ENCODE results near the gene TRIO.
A peak's percentile ranks its signal among the peaks of the same experiment; 100 is the strongest.

The TRIO gene

GRCh38 chr5:14142202-14142826 is 828 bp upstream of the TRIO start:
- H3K4me3 ChIP-seq (ENCODE audit: low read length): peak overlapping the region; percentile 94
- H3K36me3 ChIP-seq (ENCODE audit: insufficient read depth, low read depth, low read length): no peaks in the 10 kb centered on the region
- peaks cover 22% of the 10 kb centered on the region for H3K4me1 ChIP-seq (ENCODE audit: insufficient read depth, low read length)
- peak overlapping the region; percentile 30 for H3K27ac ChIP-seq (ENCODE audit: low read length)
- peaks cover 15% of the 10 kb centered on the region; the same call in 1 of the 2 replicates for H3K27me3 ChIP-seq (ENCODE audit: insufficient read depth, low read length)
- peak overlapping the region; percentile 88 for H3K9ac ChIP-seq (ENCODE audit: low read depth, low read length)
- H3K9me3 ChIP-seq (ENCODE audit: insufficient read depth, low read depth, low read length): no peaks in the 10 kb centered on the region

GRCh38 chr5:14143546-14143840 is 351 bp downstream of the TRIO start:
- Histone ChIP-seq H3K36me3 (ENCODE audit: insufficient read depth, low read depth, low read length) (no peaks in the 10 kb centered on the region), H3K27me3 (ENCODE audit: insufficient read depth, low read length) (peaks cover 15% of the 10 kb centered on the region; the same call in 1 of the 2 replicates), H3K9me3 (ENCODE audit: insufficient read depth, low read depth, low read length) (no peaks in the 10 kb centered on the region), H3K4me1 (ENCODE audit: insufficient read depth, low read length) (peaks cover 34% of the 10 kb centered on the region), H3K9ac (ENCODE audit: low read depth, low read length) (peak overlapping the region; percentile 83; the same call in 1 of the 2 replicates), H3K4me3 (ENCODE audit: low read length) (peak overlapping the region; percentile 91; the same call in 1 of the 2 replicates), H3K27ac (ENCODE audit: low read length) (no peak overlapping the region)

GRCh38 chr5:14143841-14144585 is 871 bp downstream of the TRIO start:
- Histone ChIP-seq H3K9me3 (ENCODE audit: insufficient read depth, low read depth, low read length) (no peaks in the 10 kb centered on the region), H3K27me3 (ENCODE audit: insufficient read depth, low read length) (peaks cover 15% of the 10 kb centered on the region; the same call in 1 of the 2 replicates)

GRCh38 chr5:14144586-14145434 is 1.7 kb downstream of the TRIO start:
- H3K4me1 ChIP-seq (ENCODE audit: insufficient read depth, low read length): peaks cover 47% of the 10 kb centered on the region
- H3K36me3 ChIP-seq (ENCODE audit: insufficient read depth, low read depth, low read length): no peaks in the 10 kb centered on the region
- no peak overlapping the region for H3K27ac ChIP-seq (ENCODE audit: low read length)
- no peaks in the 10 kb centered on the region for H3K9me3 ChIP-seq (ENCODE audit: insufficient read depth, low read depth, low read length)
- peaks cover 15% of the 10 kb centered on the region; the same call in 1 of the 2 replicates for H3K27me3 ChIP-seq (ENCODE audit: insufficient read depth, low read length)
- peak overlapping the region; percentile 91 for H3K4me3 ChIP-seq (ENCODE audit: low read length)
- peak overlapping the region; percentile 83; the same call in 1 of the 2 replicates for H3K9ac ChIP-seq (ENCODE audit: low read depth, low read length)

More at GRCh38 chr5:14143841-14144585, 871 bp downstream of the TRIO start:
- H3K36me3 ChIP-seq (ENCODE audit: insufficient read depth, low read depth, low read length): no peaks in the 10 kb centered on the region
- peak overlapping the region; percentile 83; the same call in 1 of the 2 replicates for H3K9ac ChIP-seq (ENCODE audit: low read depth, low read length)
- H3K4me1 ChIP-seq (ENCODE audit: insufficient read depth, low read length): peaks cover 39% of the 10 kb centered on the region
- no peak overlapping the region for H3K27ac ChIP-seq (ENCODE audit: low read length)
- H3K4me3 ChIP-seq (ENCODE audit: low read length): peak overlapping the region; percentile 91

GRCh38 chr5:14145435-14146334 is 2.5 kb downstream of the TRIO start:
- Histone ChIP-seq H3K9ac (ENCODE audit: low read depth, low read length) (peak overlapping the region; percentile 72; the same call in 1 of the 2 replicates), H3K9me3 (ENCODE audit: insufficient read depth, low read depth, low read length) (no peaks in the 10 kb centered on the region), H3K36me3 (ENCODE audit: insufficient read depth, low read depth, low read length) (no peaks in the 10 kb centered on the region), H3K27me3 (ENCODE audit: insufficient read depth, low read length) (peaks cover 15% of the 10 kb centered on the region; the same call in 1 of the 2 replicates), H3K4me3 (ENCODE audit: low read length) (peak overlapping the region; percentile 91), H3K4me1 (ENCODE audit: insufficient read depth, low read length) (peaks cover 50% of the 10 kb centered on the region), H3K27ac (ENCODE audit: low read length) (no peak overlapping the region)

- no peak overlapping the region for H3K9ac ChIP-seq (ENCODE audit: low read depth, low read length)
- no peak overlapping the region for H3K4me3 ChIP-seq (ENCODE audit: low read length)
- no peaks in the 10 kb centered on the region for H3K36me3 ChIP-seq (ENCODE audit: insufficient read depth, low read depth, low read length)
- H3K4me1 ChIP-seq (ENCODE audit: insufficient read depth, low read length): peaks cover 54% of the 10 kb centered on the region
- no peak overlapping the region for H3K27ac ChIP-seq (ENCODE audit: low read length)
- H3K9me3 ChIP-seq (ENCODE audit: insufficient read depth, low read depth, low read length): no peaks in the 10 kb centered on the region
- H3K27me3 ChIP-seq (ENCODE audit: insufficient read depth, low read length): peaks cover 15% of the 10 kb centered on the region; the same call in 1 of the 2 replicates
Observed at GRCh38 chr5:14146725-14147124, 3.6 kb downstream of the TRIO start.

GRCh38 chr5:14147210-14147609 is 4.1 kb downstream of the TRIO start:
- Histone ChIP-seq H3K36me3 (ENCODE audit: insufficient read depth, low read depth, low read length) (no peaks in the 10 kb centered on the region), H3K27ac (ENCODE audit: low read length) (no peak overlapping the region), H3K27me3 (ENCODE audit: insufficient read depth, low read length) (peaks cover 10% of the 10 kb centered on the region; the same call in 1 of the 2 replicates), H3K4me3 (ENCODE audit: low read length) (no peak overlapping the region), H3K9me3 (ENCODE audit: insufficient read depth, low read depth, low read length) (no peaks in the 10 kb centered on the region), H3K4me1 (ENCODE audit: insufficient read depth, low read length) (peaks cover 50% of the 10 kb centered on the region), H3K9ac (ENCODE audit: low read depth, low read length) (no peak overlapping the region)

- Histone ChIP-seq H3K4me1 (ENCODE audit: insufficient read depth, low read length) (peaks cover 60% of the 10 kb centered on the region), H3K27ac (ENCODE audit: low read length) (no peak overlapping the region), H3K4me3 (ENCODE audit: low read length) (no peak overlapping the region), H3K9me3 (ENCODE audit: insufficient read depth, low read depth, low read length) (no peaks in the 10 kb centered on the region), H3K36me3 (ENCODE audit: insufficient read depth, low read depth, low read length) (no peaks in the 10 kb centered on the region), H3K9ac (ENCODE audit: low read depth, low read length) (no peak overlapping the region), H3K27me3 (ENCODE audit: insufficient read depth, low read length) (peaks cover 8% of the 10 kb centered on the region; the same call in 1 of the 2 replicates)
Observed at GRCh38 chr5:14148483-14148882, 5.3 kb downstream of the TRIO start.

GRCh38 chr5:14148890-14149671 is 5.9 kb downstream of the TRIO start:
- Histone ChIP-seq H3K4me3 (ENCODE audit: low read length) (no peak overlapping the region), H3K27me3 (ENCODE audit: insufficient read depth, low read length) (peaks cover 8% of the 10 kb centered on the region; the same call in 1 of the 2 replicates), H3K27ac (ENCODE audit: low read length) (no peak overlapping the region), H3K36me3 (ENCODE audit: insufficient read depth, low read depth, low read length) (no peaks in the 10 kb centered on the region), H3K4me1 (ENCODE audit: insufficient read depth, low read length) (peaks cover 65% of the 10 kb centered on the region), H3K9me3 (ENCODE audit: insufficient read depth, low read depth, low read length) (no peaks in the 10 kb centered on the region), H3K9ac (ENCODE audit: low read depth, low read length) (no peak overlapping the region)

- H3K36me3 ChIP-seq (ENCODE audit: insufficient read depth, low read depth, low read length): no peaks in the 10 kb centered on the region
- H3K4me3 ChIP-seq (ENCODE audit: low read length): no peak overlapping the region
- peaks cover 8% of the 10 kb centered on the region; the same call in 1 of the 2 replicates for H3K27me3 ChIP-seq (ENCODE audit: insufficient read depth, low read length)
- H3K4me1 ChIP-seq (ENCODE audit: insufficient read depth, low read length): peaks cover 72% of the 10 kb centered on the region
- H3K27ac ChIP-seq (ENCODE audit: low read length): no peak overlapping the region
- H3K9ac ChIP-seq (ENCODE audit: low read depth, low read length): no peak overlapping the region
- H3K9me3 ChIP-seq (ENCODE audit: insufficient read depth, low read depth, low read length): no peaks in the 10 kb centered on the region
Observed at GRCh38 chr5:14149672-14150274, 6.6 kb downstream of the TRIO start.
